Endothelial cell of umbilical vein (primary cell): ENCODE data around the gene PABPN1. TPM values are rescaled to one million over a fixed set of nuclear protein-coding genes. Genes with fewer than 3 reads are reported as not detected.

Experiments
- BruUV-seq: library from RNA; stranded (reverse); fragments of 400-500 nt; replicated peaks from 2 replicates; lab custom pipeline; 2021; lab: Mats Ljungman, UMichigan
- CTCF ChIA-PET: fragments of 300-600, 350-600 bp; sonication (Branson Sonifier 250); formaldehyde crosslinking; loops from one replicate; lab custom pipeline; 2021; ENCODE audit warnings: antibody characterized with exemption, inconsistent platforms; lab: Charles Lee
- POLR2A ChIA-PET: fragments of 300-600, 350-600 bp; sonication (Branson Sonifier 250); formaldehyde crosslinking; loops from one replicate; lab custom pipeline; 2021; ENCODE audit warnings: antibody characterized with exemption, inconsistent platforms; lab: Charles Lee
- DNase-seq: peaks from one replicate; pipeline ENCODE4 v3.0.0-alpha.2; 2011; ENCODE audit warnings: low read depth, low spot score
- FAIRE-seq: peaks from 2 replicates; lab custom pipeline; 2011; peaks lifted over from hg19 to GRCh38; lab: Jason Lieb, UNC
- H2AFZ ChIP-seq: 2 replicates; pipeline ENCODE4 v1.6.0; 2012; ENCODE audit warnings: low read depth, low read length, control low read depth, inconsistent platforms
- H3K27ac ChIP-seq: 2 replicates; pipeline ENCODE4 v1.5.1; 2011; ENCODE audit warnings: low read depth, mild to moderate bottlenecking, control low read depth, low read length, moderate library complexity; ENCODE audit not compliant: insufficient read depth
- H3K27me3 ChIP-seq, 2 experiments: 2 replicates each; pipeline versions ENCODE4 v1.6.0 to v1.6.1; 2011; ENCODE audit warnings: low read length in 2 of 2, mixed read lengths in 1 of 2; ENCODE audit not compliant: control insufficient read depth in 2 of 2, insufficient read depth in 2 of 2
- H3K36me3 ChIP-seq, 2 experiments: 2 replicates in 1 of 2; 3 replicates in 1 of 2; pipeline ENCODE4 v1.5.1; 2011; ENCODE audit warnings: low read length in 2 of 2, mild to moderate bottlenecking in 1 of 2, moderate library complexity in 1 of 2; ENCODE audit not compliant: control insufficient read depth in 2 of 2, insufficient read depth in 2 of 2; ENCODE audit errors: extremely low read depth in 1 of 2
- H3K4me1 ChIP-seq: 3 replicates; pipeline ENCODE4 v1.5.1; 2011; ENCODE audit warnings: mild to moderate bottlenecking, low read length; ENCODE audit not compliant: control insufficient read depth, insufficient read depth; ENCODE audit errors: extremely low read depth
- H3K4me2 ChIP-seq: 2 replicates; pipeline ENCODE4 v1.6.1; 2011; ENCODE audit warnings: low read length, control low read depth, mixed read lengths; ENCODE audit not compliant: insufficient read depth
- H3K4me3 ChIP-seq, 3 experiments: fragments of 200-600 bp in 1 of 3; sonication (generic), shearing (Covaris generic) in 1 of 3; replicated peaks in 1 of 3; 2 replicates each; pipeline ENCODE4 v1.5.1; 2011 to 2016; ENCODE audit warnings: control low read depth in 3 of 3, low read length in 3 of 3, mild to moderate bottlenecking in 2 of 3, inconsistent platforms in 1 of 3, low read depth in 1 of 3, moderate library complexity in 1 of 3; ENCODE audit not compliant: insufficient read depth in 1 of 3
- H3K79me2 ChIP-seq: 2 replicates; pipeline ENCODE4 v1.6.0; 2012; ENCODE audit warnings: low read length, inconsistent platforms; ENCODE audit not compliant: control insufficient read depth, insufficient read depth
- H3K9ac ChIP-seq: replicated peaks from 2 replicates; pipeline ENCODE3; 2011; ENCODE audit warnings: low read length, control low read depth; ENCODE audit not compliant: insufficient read depth; ENCODE audit errors: extremely low read depth
- H3K9me1 ChIP-seq: replicated peaks from 3 replicates; pipeline ENCODE4 v1.6.0; 2011; ENCODE audit warnings: mild to moderate bottlenecking, low read length; ENCODE audit not compliant: control insufficient read depth, insufficient read depth; ENCODE audit errors: extremely low read depth
- H3K9me3 ChIP-seq: replicated peaks from 2 replicates; pipeline ENCODE4 v1.5.1; 2012; ENCODE audit warnings: low read length, inconsistent platforms; ENCODE audit not compliant: control insufficient read depth, insufficient read depth
- H4K20me1 ChIP-seq: replicated peaks from 2 replicates; pipeline ENCODE3; 2011; ENCODE audit warnings: mild to moderate bottlenecking, low read length; ENCODE audit not compliant: control insufficient read depth, insufficient read depth; ENCODE audit errors: extremely low read depth
- CTCF ChIP-seq, 2 donors: IDR thresholded peaks; 1 replicate in 1 of 2; 2 replicates in 1 of 2; pipeline ENCODE4 v1.5.1; 2011; ENCODE audit warnings: low read length in 2 of 2, mild to moderate bottlenecking in 2 of 2, moderate library complexity in 2 of 2, control low read depth in 1 of 2, inconsistent platforms in 1 of 2, low read depth in 1 of 2; ENCODE audit not compliant: insufficient read depth in 1 of 2; ENCODE audit errors: extremely low read depth in 1 of 2
- EZH2 ChIP-seq: IDR thresholded peaks from 2 replicates; pipeline ENCODE4 v1.6.1; 2012; ENCODE audit warnings: borderline replicate concordance, low read depth, mild to moderate bottlenecking, moderate library complexity, low read length, inconsistent platforms; ENCODE audit not compliant: severe bottlenecking
- FOS ChIP-seq: IDR thresholded peaks from 2 replicates; pipeline ENCODE4 v1.6.1; 2011; ENCODE audit warnings: mild to moderate bottlenecking, low read length, moderate library complexity, borderline replicate concordance; ENCODE audit not compliant: insufficient read depth
- GATA2 ChIP-seq: IDR thresholded peaks from 2 replicates; pipeline ENCODE4 v1.7.0; 2011; ENCODE audit warnings: low read depth, mild to moderate bottlenecking, moderate library complexity, mixed read lengths, low read length; ENCODE audit not compliant: insufficient read length, insufficient read depth
- JUN ChIP-seq: IDR thresholded peaks from 2 replicates; pipeline ENCODE4 v1.6.1; 2011; ENCODE audit warnings: borderline replicate concordance, low read depth; ENCODE audit not compliant: insufficient read length, insufficient read depth
- MAX ChIP-seq: IDR thresholded peaks from 2 replicates; pipeline ENCODE4 v1.6.1; 2011; ENCODE audit not compliant: insufficient read depth, insufficient read length
- MYC ChIP-seq: IDR thresholded peaks from one replicate; pipeline ENCODE4 v1.6.1; 2011; ENCODE audit warnings: mild to moderate bottlenecking, low read depth, low read length
- POLR2A ChIP-seq: IDR thresholded peaks from 2 replicates; pipeline ENCODE4 v1.6.1; 2012; ENCODE audit warnings: low read depth, mild to moderate bottlenecking, control low read depth, low read length
- POLR2AphosphoS5 ChIP-seq: IDR thresholded peaks from 2 replicates; pipeline ENCODE4 v1.6.1; 2012; ENCODE audit warnings: low read depth, mild to moderate bottlenecking, control low read depth, low read length, moderate library complexity; ENCODE audit not compliant: insufficient read depth
- dilution Hi-C: fragments of 300-500 bp; cut with MboI; formaldehyde crosslinking; loops from one replicate; pipeline ENCODE4 v1.15.0; 2019; ENCODE audit warnings: low sequenced_read_pairs; ENCODE audit not compliant: extremely low pct_ligation_motif_present
- intact Hi-C: fragments of 100-400 bp; cut with micrococcal nuclease; formaldehyde crosslinking; loops from one replicate; pipeline ENCODE4 v1.10.0; 2022
- polyA plus RNA-seq, 4 experiments: library from polyadenylated mRNA; depleted of rRNA in 3 of 4; stranded (reverse) in 3 of 4; unstranded in 1 of 4; fragments of >200 nt; gene quantifications; 2 replicates each; pipeline versions ENCODE4 v1.2.1 to v1.2.3, GENCODE V29; 2011 to 2012; ENCODE audit warnings: missing spikeins in 1 of 4
- total RNA-seq: library from RNA; stranded (reverse); gene quantifications from 2 replicates; pipeline ENCODE4 v1.2.3, GENCODE V29; 2021

PABPN1 gene
- total and polyA plus RNA-seq, 2 donors (not counting 3 experiments of a cell fraction or from before 2014, with no cell fraction given) = 231 TPM

GRCh38 chr14:23356662-23357061 is 35.4 kb downstream of the PABPN1 start:
- dilution Hi-C loops (no loop called here), intact Hi-C loops (no loop called here)
- DNase-seq (no peak), FAIRE-seq (no peak)
- CTCF ChIA-PET = no interaction called here
- Histone ChIP-seq H3K27ac (no peak overlapping the region), H3K4me2 (no peak overlapping the region), H3K4me1 (no peaks in the 10 kb centered on the region), H2AFZ (no peak overlapping the region), H3K4me3 (no peak overlapping the region), H3K27me3 (peaks cover 22 to 25% of the 10 kb centered on the region in 2 experiments), H3K9me1 (no peaks in the 10 kb centered on the region), H3K36me3 (no peaks in the 10 kb centered on the region), H3K9me3 (no peaks in the 10 kb centered on the region), H3K79me2 (no peaks in the 10 kb centered on the region), H4K20me1 (no peaks in the 10 kb centered on the region), H3K9ac (no peak overlapping the region)
- BruUV-seq = no TSS peak
- POLR2A ChIA-PET = no interaction called here
- TF ChIP-seq EZH2 (no peak), FOS (no peak), CTCF (IDR thresholded peaks at IDR 0.05; ENCODE audit: extremely low read depth in 1 of 2, insufficient read depth in 1 of 2, low read depth in 1 of 2, low read length in 2 of 2) (no peak), POLR2A (no peak), GATA2 (no peak), JUN (no peak), MAX (no peak), MYC (no peak), POLR2AphosphoS5 (no peak)
